Measurements from ENCODE around the gene RFFL.

Gene RFFL

DNA sequence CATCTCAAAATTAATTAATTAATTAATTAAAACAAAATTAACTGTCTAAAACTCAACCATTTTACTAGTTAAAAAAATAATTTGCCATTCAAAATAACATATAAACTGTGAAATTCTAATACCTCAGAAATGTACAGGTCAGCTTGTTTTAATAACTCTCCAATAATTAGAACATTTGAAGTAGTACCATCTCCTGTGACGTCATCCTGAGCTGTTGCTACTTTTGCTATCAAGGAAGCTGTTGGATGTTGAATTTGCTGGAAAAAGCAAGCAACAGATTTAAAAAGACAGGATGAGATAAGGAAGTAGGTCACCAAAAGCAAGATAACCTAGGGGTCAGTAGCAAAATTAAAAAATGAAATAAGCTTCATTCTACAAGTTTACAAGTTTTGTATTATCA is 105.1 kb downstream of the RFFL start:
- DNase-seq = no peak
